GM18505 (cell line): Measurements from ENCODE around the gene KLHL6.
"Not testable (repeated sequence)": the region's sequence is repeated elsewhere in the genome, so short reads cannot be mapped to it uniquely, and the experiment has no call there.

Experiments
- ATAC-seq: cut with Tn5 transposase; IDR thresholded peaks from one replicate; pipeline ENCODE4 v1.9.1; 2021; ENCODE audit not compliant: unreplicated experiment
- POLR2A ChIP-seq: IDR thresholded peaks from 4 replicates; pipeline ENCODE4 v1.6.1; 2011; ENCODE audit warnings: borderline replicate concordance; ENCODE audit not compliant: insufficient read depth, insufficient read length; ENCODE audit errors: extremely low read depth

The KLHL6 gene

DNA sequence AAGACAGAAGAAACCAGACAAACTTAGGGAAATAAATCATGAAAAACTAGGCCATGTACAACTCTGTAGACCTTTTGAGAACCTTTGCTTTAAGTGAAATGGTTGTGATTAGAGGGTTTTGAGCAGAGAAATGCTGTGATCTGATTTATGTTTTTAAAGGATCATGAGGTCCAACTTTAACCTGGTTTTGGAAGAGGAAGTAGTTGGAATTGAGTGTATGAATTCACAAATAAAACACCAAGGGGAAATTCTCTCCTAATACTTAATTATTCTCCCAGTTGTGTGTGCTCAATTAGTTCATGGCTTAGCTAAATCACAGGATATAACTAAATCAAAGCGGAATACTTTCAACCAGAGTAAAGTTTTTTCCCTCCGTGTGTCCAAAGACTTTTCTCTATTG, 81.5 kb downstream of the KLHL6 start:
- TF ChIP-seq POLR2A: no peak
- no peak for ATAC-seq

DNA sequence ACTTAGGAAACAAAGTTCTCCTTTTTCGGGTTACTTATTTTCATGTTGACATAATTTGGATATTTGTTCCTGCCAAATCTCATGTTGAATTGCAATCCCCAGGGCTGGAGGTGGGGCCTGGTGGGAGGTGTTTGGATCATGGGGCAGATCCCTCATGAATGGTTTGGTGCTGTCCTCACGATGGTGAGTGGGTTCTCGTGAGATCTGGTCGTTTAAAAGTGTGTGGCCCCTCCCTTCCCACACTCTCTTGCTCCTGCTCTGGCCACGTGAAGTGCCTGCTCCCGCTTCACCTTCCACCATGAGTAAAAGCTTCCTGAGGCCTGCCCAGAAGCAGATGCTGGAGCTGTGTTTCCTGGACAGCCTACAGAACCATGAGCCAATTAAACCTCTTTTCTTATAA, 83.4 kb downstream of the KLHL6 start:
- ATAC-seq: no peak
- no peak for TF ChIP-seq POLR2A

DNA sequence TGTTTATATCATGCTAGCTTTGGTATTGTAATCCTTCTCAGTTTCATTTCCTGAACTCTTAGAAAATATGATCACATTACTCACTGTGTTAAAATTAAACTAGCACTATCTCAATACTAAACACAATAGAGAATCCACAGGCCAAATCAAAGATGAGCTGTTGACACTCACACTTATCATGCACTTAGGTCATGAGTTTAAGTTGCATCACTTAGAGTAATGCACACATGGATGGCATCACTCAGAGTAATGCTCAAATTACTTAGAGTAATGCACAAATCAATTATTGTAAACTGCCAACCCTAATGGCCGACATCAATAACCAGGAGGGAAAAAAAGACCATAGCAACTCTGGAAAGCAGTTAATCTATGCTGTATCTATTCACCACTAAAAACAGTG, 87.1 kb downstream of the KLHL6 start:
- TF ChIP-seq POLR2A: no peak
- no peak for ATAC-seq

DNA sequence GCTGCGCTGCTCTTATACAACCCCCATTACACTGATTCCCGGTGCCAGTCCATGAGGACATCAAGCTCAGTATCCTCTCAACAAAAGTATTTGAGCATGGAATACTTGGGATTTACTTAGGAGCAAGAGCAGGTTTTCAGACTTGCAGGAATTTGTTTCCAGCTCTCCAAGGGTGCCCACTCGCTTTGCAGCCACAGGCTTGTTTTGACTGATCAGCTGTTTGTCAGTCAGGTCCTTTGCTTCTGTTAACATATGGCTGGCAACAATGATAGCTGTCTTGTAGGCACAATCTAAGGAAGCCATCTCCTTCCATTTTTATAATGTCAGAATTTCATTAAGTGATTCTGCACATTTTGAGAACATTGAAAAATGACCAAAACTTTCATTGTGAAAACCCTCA, 88.9 kb downstream of the KLHL6 start:
- TF ChIP-seq POLR2A: no peak
- ATAC-seq: no peak

DNA sequence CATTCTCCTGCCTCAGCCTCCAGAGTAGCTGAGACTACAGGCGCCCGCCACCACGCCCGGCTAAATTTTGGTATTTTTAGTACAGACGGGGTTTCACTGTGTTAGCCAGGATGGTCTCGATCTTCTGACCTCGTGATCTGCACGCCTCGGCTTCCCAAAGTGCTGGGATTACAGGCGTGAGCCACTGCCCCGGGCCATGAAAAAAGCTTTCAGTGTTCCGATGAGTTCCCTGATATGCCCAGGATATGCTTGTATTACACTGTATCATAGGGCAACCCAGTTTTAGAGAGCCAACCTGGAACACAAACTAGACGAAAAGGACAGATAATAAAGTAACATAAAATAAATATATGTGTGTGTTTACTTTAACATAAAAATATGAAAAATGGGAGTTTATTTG, 89.8 kb downstream of the KLHL6 start:
- not testable (repeated sequence) for ATAC-seq

DNA sequence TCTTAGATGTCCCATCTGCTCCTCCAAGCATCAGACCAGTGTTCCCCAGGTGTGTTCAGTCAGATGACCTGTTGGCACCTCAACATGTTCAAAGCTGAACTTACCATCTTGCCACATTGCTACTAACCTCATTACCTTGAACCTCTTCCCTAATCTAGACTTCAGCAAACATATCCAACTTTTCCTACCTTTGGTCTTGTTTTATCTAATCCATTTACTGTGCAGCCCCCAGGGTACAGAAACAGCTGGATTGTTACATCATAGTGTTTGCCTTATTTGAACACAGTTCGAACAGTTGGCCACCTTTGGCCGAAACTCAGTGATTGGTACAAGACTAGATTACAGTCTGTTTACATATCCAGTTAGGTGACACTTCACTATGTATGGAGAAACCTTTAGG, 91.0 kb downstream of the KLHL6 start:
- no peak for TF ChIP-seq POLR2A
- ATAC-seq: no peak

DNA sequence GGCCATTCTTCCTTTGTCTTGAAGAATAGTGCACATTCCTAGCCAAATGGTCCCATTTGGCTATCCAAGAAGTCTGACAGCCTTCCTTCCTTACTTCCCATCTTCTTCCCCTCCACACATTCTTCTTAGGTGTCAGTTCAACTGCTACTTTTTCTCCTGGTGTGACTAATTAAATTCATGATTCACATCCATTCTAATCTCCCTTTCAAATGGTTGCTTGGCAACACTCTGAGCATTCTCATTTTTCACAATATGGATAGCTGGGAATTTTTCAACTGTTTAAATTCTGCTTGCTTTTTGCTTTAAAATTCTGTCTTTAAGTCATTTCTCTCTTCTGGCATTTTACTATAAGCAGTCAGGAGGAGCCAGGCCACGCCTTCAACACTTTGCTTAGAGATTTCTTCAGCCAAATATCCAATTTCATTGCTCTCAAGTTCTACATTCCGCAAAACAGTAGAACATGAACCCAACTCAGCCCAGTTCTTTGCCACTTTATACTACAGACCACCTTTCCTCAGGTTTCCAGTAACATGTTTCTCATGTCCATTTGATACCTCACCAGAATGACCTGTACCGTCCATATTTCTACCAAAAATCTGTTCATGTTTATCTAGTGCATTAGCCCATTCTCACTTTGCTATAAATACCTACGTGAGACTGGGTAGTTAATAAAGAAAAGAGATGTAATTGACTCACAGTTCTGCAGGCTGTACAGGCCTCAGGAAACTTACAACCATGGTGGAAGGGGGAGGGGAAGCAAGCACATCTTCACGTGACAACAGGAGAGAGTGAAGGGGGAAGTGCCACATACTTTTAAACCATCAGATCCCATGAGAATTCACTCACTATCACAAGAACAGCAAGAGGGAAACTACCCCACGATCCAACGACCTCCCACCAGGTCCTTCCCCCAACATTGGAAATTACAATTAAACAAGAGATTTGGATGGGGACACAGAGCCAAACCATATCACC, 95.1 kb downstream of the KLHL6 start:
- ATAC-seq: no peak
- no peak for TF ChIP-seq POLR2A

DNA sequence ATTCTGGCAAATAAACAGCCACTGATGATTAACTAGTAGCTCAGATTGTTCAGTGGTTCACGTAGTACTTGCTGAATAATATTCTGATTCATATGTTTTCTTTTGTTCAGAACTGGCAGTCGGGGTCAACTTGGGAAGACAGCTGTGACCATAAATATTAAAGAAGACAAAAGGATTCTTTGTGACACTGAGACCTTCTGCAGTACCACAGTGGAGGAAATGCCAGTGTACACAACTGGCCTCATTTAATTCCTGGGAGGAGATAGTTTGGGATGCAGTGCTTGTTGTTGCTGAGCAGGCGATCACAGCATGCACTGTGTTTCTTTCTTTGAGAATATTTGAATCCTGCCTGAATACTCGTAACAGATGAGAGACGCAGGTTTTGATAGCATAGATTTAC, 100.4 kb downstream of the KLHL6 start:
- no peak for ATAC-seq
- TF ChIP-seq POLR2A: no peak

DNA sequence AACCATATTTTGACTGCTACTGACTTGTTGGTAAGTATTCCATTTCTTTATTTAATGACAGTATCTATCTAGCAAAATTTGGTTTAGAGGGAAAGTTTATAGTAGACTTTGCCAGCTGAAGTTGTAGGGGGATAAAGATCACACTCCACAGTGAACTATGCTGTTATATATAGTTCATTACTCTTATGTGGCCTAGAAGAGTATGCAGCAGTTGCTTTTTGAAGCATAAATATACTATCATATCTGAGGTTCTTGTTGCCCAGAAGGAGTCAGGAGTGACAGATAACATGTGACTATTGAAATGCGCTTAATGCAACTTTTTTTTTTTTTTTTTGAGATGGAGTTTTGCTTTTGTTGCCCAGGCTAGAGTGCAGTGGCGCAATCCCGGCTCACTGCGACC, 101.4 kb downstream of the KLHL6 start:
- no peak for TF ChIP-seq POLR2A
- ATAC-seq: no peak

DNA sequence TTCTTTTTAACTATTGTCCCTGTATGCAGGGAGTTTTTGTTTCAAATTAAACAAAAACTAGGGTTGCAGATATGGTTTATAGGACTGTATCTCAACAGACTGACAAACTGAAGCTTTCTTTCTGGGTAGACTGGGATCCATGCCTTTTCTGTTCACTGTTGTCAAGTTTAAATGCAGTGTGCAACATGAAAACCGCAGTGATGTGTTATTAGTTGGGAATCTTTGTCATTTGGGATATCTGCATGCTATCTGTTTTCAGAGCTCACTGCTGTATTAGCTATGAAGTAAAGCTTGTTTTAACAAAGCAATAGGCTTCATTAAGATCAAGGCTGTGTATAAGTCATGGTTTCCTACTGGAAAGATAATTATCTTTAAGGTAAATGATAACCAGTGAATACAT, 105.7 kb downstream of the KLHL6 start:
- no peak for TF ChIP-seq POLR2A
- ATAC-seq: no peak

DNA sequence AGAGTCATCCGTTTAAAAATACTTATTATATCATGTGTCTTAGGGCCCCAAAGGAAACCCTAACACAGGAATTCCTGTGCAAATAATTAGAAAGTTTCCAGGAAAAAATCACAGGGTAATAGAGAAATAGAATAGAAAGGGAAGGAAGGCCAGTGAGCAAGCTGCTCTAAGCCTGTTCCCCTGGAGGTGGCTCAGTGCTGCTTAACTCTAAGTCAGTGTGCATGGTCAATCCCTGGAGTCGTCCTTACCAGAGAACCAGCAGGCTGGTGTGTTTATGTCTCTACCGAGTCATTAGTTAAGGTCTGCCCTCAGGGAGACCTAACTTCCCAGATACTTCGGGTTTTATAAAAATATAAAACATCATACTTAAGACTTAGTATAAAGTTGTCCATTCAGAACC, 106.1 kb downstream of the KLHL6 start:
- TF ChIP-seq POLR2A: no peak
- ATAC-seq: no peak

DNA sequence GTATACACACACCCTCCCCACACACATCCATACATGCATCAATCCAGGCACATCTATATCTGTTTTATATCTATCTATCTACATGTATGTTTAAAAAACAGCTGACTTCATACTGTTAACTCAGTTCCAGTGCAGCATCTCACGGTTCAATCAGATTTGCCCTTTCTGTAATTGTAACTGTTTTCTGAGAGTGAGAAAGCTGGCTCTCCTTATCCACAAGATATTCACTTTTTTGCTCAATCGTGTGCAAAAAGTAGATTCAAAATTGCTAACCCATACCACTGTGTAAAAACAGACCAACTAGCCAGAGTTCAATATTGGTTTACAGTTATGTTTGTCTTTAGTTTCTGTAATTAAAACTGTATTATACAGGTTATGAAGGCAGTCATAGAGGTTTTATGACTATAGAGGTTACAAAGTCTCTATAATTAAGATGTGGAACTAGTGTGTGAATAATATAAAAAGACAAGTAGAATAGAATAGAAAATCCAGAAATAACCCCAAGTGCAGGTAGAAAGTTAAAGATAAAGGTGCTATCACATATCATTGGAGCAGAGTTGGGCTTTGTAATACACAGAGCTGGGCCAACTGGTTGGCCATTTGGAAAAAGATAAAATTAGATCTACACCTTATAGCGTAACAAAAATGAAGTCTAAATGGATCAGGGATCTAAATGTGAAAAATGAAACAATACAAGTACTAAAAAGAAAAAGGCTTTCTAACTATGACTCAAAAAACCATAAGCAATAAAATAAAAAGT, 107.0 kb downstream of the KLHL6 start:
- no peak for ATAC-seq

DNA sequence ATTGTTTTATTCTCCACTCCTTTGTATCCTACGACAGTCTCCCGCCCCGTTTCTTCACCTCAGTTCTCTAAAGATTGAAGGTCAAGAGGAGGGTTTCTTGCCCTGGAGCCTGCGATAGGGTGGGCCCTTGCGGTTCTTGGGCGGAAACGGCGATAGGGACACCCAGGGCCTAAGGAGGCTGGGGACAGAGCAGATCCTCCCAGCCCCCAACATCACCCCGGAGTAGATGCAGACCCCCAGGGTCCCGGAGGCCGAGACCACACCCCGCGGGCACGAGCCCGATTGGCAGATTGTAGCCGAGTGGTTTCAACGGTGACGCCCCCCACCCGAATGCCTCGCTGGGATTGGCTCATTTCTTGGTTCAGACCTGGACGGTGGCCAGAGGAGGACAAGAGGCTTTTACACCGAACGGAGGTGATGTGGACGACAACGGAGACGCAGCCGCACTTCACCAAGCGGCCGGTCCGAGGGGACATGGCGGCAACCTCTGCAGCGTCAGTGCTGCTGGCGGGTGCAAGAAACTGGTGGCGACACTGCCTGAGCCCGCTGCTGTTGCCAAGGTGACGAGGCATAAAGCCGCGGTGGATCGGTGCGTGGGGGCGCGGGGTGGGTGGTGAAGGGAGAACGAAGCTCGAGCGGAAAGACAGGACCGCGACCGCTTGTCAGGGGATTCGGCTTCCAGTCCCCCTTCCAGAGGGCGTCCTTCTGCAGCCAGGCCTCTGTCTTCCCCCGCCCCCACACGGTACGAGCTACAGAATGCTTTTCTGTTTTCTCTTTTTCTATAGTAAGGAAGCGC, 108.1 kb downstream of the KLHL6 start:
- no peak for ATAC-seq
- peak; percentile 53 for TF ChIP-seq POLR2A

More for the DNA sequence above, 107.0 kb downstream of the KLHL6 start:
- TF ChIP-seq POLR2A: no peak
